ENCODE data around the gene OR2A12.
"Not testable (repeated sequence)": the region's sequence is repeated elsewhere in the genome, so short reads cannot be mapped to it uniquely, and the experiment has no call there.

Gene OR2A12

DNA sequence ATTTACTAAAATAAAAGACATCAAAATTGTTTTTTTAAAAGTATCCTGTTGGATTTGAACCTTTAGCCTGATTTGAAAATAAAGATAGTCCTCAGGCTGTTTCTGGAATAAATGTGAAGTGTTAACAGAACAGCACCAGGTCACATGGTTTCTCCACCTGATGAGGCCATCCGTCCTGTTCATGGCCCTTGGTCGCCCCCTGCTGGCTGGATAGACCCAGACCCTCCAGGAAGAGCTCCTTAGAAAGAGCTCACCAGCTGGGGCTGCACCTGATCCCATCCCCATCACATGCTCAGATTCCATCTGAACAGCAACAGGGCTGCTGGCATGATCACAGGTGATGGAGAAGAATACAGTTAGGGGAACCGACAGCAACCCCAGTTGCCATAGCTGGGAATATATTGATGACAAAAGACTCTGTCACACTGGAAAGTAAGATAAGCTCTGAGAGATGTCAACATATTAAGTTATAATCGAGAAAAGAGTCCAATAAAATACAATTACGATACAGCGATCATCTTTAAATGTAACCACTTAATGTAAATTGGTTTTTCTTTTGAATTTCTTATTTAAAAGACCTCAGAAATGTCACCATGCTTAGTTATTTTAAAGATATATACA lies 41.7 kb downstream of the OR2A12 start:
- peak; percentile 90 to 94 for DNase-seq

DNA sequence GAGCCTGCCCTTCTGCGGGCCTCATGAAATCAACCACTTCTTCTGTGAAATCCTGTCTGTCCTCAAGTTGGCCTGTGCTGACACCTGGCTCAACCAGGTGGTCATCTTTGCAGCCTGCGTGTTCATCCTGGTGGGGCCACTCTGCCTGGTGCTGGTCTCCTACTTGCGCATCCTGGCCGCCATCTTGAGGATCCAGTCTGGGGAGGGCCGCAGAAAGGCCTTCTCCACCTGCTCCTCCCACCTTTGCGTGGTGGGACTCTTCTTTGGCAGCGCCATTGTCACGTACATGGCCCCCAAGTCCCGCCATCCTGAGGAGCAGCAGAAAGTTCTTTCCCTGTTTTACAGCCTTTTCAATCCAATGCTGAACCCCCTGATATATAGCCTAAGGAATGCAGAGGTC lies 43.5 kb downstream of the OR2A12 start:
- DNase-seq = not testable (repeated sequence)

DNA sequence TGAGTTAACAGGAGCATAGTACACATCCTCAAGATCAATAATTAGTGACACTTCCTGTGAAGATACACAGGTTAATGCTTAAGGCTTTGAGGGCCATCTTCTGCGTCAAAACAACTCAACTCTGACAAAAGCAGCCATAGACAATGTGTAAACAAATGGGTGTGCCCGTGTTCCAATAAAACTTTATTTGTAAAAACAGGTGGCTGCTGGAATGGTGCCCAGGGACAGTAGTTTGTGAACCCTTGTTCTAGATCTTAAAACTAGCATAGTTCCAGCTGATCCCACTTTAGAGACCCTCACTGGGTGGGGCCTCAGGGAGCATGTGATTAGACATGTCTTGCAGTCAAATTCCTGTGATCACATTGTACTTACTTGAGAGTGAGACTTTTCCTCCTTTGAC lies 44.7 kb downstream of the OR2A12 start:
- no peak for DNase-seq

DNA sequence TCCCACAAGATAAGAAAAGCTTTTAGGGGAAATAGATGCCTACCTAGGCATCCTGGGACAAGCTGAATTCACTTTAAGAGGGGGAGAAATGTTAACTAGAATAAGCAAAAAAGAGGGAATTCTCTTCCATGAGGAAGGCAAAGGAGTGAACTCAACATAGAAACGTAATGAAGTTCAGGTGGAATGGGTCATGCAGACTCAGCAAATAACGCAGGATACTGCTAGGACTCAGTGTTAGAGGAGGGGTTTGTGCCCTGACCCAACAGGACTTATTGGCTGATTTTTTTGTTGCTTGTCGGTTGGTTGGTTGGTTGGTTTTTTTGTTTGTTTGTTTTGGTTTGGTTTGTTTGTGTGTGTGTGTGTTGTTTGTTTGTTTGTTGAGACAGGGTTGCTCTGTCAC lies 46.2 kb downstream of the OR2A12 start:
- DNase-seq = no peak

DNA sequence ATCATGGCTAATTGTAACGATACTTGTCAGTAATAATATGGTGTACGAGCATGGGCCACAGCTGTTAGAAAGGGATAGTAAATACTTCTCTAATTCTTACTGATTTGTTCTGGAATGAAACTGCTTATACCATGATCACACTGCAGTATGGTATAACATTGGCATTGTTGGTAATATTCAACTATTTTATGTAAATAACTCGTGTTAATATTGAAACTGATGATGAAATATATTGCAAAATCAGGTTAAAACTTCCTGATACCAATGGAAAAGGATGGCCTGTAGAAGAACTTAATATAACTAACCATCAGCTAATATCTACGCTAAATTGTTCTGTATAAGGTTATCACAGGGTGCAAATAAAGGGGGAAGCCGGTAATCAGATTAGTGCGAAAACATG lies 47.2 kb downstream of the OR2A12 start:
- DNase-seq = no peak

DNA sequence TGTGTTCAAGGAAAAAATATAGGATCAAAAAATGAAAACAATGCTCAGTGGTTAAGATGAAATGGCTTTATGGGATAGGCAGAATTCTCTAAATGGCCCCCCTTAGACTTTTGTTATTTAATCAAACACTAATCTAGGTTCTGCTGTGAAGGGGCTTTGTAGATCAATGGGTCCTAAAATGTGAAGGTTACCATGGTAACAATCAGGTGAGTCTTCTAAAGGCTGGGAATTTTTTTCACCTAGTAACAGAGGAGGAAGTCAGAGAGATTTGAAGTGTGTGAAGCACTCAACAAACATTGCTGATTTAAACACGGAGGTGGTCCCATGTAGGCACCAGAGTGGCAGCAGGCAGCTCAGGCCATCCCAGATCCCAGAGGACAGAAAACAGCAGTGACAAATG lies 48.0 kb downstream of the OR2A12 start:
- DNase-seq = no peak

DNA sequence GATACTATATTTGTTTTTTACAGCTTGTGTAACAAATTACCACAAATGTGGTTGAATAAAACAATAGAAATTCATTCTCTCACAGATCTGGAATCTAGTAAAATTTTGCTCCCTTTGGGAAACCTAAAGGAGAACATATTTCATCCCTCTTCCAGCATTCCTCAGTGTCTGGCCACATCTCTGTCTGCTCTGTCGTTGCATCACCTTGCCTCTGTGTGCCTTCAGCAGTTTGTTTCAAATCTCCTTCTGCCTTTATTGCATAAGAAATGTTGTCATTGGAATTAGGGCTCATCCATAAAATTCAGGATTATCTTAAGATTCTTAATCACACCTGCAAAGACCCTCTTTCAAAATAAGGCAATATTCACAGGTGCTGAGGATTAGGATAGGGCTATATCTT lies 51.4 kb downstream of the OR2A12 start:
- DNase-seq = no peak

DNA sequence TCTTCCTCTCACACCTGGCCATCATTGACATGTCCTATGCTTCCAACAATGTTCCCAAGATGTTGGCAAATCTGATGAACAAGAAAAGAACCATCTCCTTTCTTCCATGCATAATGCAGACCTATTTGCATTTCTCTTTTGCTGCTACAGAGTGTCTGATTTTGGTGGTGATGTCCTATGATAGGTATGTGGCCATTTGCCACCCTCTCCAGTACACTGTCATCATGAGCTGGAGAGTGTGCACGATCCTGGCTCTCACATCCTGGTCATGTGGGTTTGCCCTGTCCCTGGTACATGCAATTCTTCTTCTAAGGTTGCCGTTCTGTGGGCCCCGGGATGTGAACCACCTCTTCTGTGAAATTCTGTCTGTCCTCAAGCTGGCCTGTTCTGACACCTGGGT lies 56.1 kb downstream of the OR2A12 start:
- no peak for DNase-seq

DNA sequence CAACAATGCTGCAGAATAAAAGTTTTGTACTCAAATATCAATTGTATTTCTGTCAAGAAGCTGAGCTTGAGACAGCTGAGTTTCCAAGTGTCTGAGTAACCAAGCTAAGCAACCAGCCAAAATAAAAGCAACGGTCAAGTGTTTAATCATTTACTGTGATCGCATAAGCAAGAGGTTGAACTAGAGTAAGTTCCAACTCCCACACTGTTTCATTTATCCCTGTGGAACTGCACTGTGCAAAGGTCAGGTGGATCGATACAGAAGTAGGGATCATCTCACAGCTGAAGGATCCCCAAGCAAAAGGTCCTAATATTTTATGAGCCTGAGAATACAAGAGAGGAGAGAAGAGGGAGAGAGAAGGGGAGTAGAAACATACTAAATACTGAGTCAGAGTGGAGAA lies 58.3 kb downstream of the OR2A12 start:
- DNase-seq = no peak

DNA sequence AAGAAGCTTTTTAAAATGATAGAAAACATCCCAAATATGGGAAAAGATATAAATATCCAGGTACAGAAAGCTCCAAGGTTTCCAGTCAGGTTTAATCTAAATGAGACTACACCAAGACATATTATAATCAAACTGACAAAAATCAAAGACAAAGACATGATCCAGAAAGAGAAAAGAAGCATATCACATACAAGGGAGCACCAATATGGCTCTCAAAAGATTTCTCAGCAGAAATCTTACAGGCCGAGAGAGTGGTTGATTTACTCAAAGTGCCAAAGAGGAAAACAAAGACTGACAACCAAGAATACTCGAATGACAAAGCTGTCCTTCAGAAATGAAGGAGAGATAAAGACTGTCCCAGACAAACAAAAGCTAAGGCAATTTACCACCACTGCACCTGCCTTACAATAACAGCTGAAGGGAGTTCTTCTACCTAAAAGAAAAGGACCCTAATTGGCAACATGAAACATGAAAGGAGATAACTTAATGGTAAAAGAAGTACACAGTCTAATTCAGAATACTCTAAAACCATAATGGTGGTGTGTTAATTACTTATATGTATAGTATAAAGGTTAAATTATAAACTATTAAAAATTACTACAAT lies 62.2 kb downstream of the OR2A12 start:
- no peak for DNase-seq
